ENCODE measurements around the gene PRR7. TPM values are rescaled to one million over a fixed set of nuclear protein-coding genes. Genes with fewer than 3 reads are reported as not detected.
A peak's percentile ranks its signal among the peaks of the same experiment; 100 is the strongest.

The PRR7 gene
- total RNA-seq, 1 donor from 2014 or later: 1.2 TPM

GRCh38 chr5:177455036-177455660 lies 8.5 kb downstream of the PRR7 start:
- H3K27ac ChIP-seq: peak overlapping the region; percentile 74
- no peak for TF ChIP-seq POLR2AphosphoS5 (IDR thresholded peaks at IDR 0.05; ENCODE audit: insufficient read depth in 1 of 2, low read depth in 1 of 2)
- TF ChIP-seq CTCF (IDR thresholded peaks at IDR 0.05): peak in 2 of 3 experiments; percentile 57 to 77
- intact Hi-C loops (cut with DNase I): loop anchor here (2.0 to 10.0 kb wide), 3 partner anchors 42 to 140 kb away; partner anchors contain the start of genes MXD3 and PDLIM7
- H3K9me3 ChIP-seq: no peaks in the 10 kb centered on the region
- peaks cover 0 to 4% of the 10 kb centered on the region in 2 donors for H3K36me3 ChIP-seq
- H3K27me3 ChIP-seq: no peaks in the 10 kb centered on the region
- DNase-seq (ENCODE audit: extremely low spot score in 2 of 2): no peak
- peak overlapping the region; percentile 63 to 81 for H3K4me3 ChIP-seq
- peaks cover 40% of the 10 kb centered on the region for H3K4me1 ChIP-seq

GRCh38 chr5:177455661-177456590 lies 9.3 kb downstream of the PRR7 start:
- no peaks in the 10 kb centered on the region for H3K27me3 ChIP-seq
- intact Hi-C loops (cut with DNase I): loop anchor here (2.0 to 10.0 kb wide), 3 partner anchors 41 to 141 kb away; partner anchors contain the start of genes MXD3 and PDLIM7
- no peak for TF ChIP-seq POLR2A (IDR thresholded peaks at IDR 0.05)
- TF ChIP-seq CTCF (IDR thresholded peaks at IDR 0.05): peak; percentile 42 to 94 (median 72)
- peak; percentile 38 to 55 for TF ChIP-seq POLR2AphosphoS5 (IDR thresholded peaks at IDR 0.05; ENCODE audit: insufficient read depth in 1 of 2, low read depth in 1 of 2)
- H3K4me1 ChIP-seq: peaks cover 36% of the 10 kb centered on the region
- H3K9me3 ChIP-seq: no peaks in the 10 kb centered on the region
- peak overlapping the region; percentile 63 to 81 for H3K4me3 ChIP-seq
- H3K36me3 ChIP-seq: peaks cover 0 to 8% of the 10 kb centered on the region in 2 donors
- no peak for DNase-seq (ENCODE audit: extremely low spot score in 2 of 2)
- peak overlapping the region; percentile 74 for H3K27ac ChIP-seq

- Histone ChIP-seq H3K4me3 (peak overlapping the region in 1 of 2 donors; percentile 63), H3K9me3 (no peaks in the 10 kb centered on the region)
- no peak for DNase-seq (ENCODE audit: extremely low spot score in 2 of 2)
Measured at GRCh38 chr5:177456591-177456964, 10.0 kb downstream of the PRR7 start.

More at GRCh38 chr5:177456591-177456964, 10.0 kb downstream of the PRR7 start:
- intact Hi-C loops (cut with DNase I): loop anchor here (5.0 to 10.0 kb wide), 2 partner anchors 41 to 142 kb away; partner anchors contain the start of genes MXD3 and PDLIM7
- Histone ChIP-seq H3K4me1 (peaks cover 36% of the 10 kb centered on the region), H3K27ac (peak overlapping the region; percentile 68), H3K27me3 (no peaks in the 10 kb centered on the region), H3K36me3 (peaks cover 0 to 8% of the 10 kb centered on the region in 2 donors)
- TF ChIP-seq CTCF (IDR thresholded peaks at IDR 0.05) (no peak), POLR2AphosphoS5 (IDR thresholded peaks at IDR 0.05; ENCODE audit: insufficient read depth in 1 of 2, low read depth in 1 of 2) (no peak), POLR2A (IDR thresholded peaks at IDR 0.05) (no peak)
